PC-9 (cell line): ENCODE data around the gene TMEM272. TPM values are rescaled to one million over a fixed set of nuclear protein-coding genes. Genes with fewer than 3 reads are reported as not detected.

ENCODE experiments used
- BruUV-seq: library from RNA; stranded (reverse); fragments of 400-500 nt; replicated peaks from 2 replicates; lab custom pipeline; 2021; lab: Mats Ljungman, UMichigan
- CTCF ChIA-PET: fragments of 300-600 bp; sonication (Branson Sonifier 250); formaldehyde crosslinking; loops from one replicate; lab custom pipeline; 2022; ENCODE audit warnings: antibody characterized with exemption; lab: Charles Lee
- POLR2A ChIA-PET: fragments of 300-600 bp; sonication (Branson Sonifier 250); formaldehyde crosslinking; loops from one replicate; lab custom pipeline; 2022; ENCODE audit warnings: antibody characterized with exemption; ENCODE audit not compliant: unreplicated experiment; lab: Charles Lee
- DNase-seq, 2 experiments: peaks; one replicate each; pipeline versions ENCODE4 v3.0.0 to v3.0.0-alpha.2; 2015 to 2022; ENCODE audit warnings: mixed read lengths in 1 of 2
- H2AFZ ChIP-seq: fragments of 200-600 bp; sonication (generic); 2 replicates; pipeline ENCODE4 v1.8.1; 2017; ENCODE audit warnings: antibody characterized with exemption
- H3F3A ChIP-seq: fragments of 200-600 bp; sonication (generic); 2 replicates; pipeline ENCODE4 v1.8.1; 2017; ENCODE audit warnings: antibody characterized with exemption, mild to moderate bottlenecking, low read depth; ENCODE audit not compliant: insufficient read depth
- H3K27ac ChIP-seq: fragments of 200-600 bp; sonication (generic); 2 replicates; pipeline ENCODE4 v1.6.1; 2016; ENCODE audit warnings: mixed run types
- H3K27me3 ChIP-seq: fragments of 200-600 bp; sonication (generic); 2 replicates; pipeline ENCODE4 v1.6.1; 2016; ENCODE audit warnings: low read depth, mixed run types; ENCODE audit not compliant: insufficient read depth
- H3K36me3 ChIP-seq: fragments of 200-600 bp; sonication (generic); 2 replicates; pipeline ENCODE4 v1.6.1; 2016; ENCODE audit warnings: low read depth, mixed run types
- H3K4me1 ChIP-seq: fragments of 200-600 bp; sonication (generic); replicated peaks from 2 replicates; pipeline ENCODE4 v1.6.1; 2016; ENCODE audit warnings: mixed run types; ENCODE audit not compliant: insufficient read depth
- H3K4me2 ChIP-seq: fragments of 200-600 bp; sonication (generic); 2 replicates; pipeline ENCODE4 v1.6.1; 2017; ENCODE audit warnings: mixed run types
- H3K4me3 ChIP-seq: fragments of 200-600 bp; sonication (generic); 2 replicates; pipeline ENCODE4 v1.6.1; 2016; ENCODE audit warnings: mixed run types
- H3K79me2 ChIP-seq: fragments of 200-600 bp; sonication (generic); 2 replicates; pipeline ENCODE4 v1.6.1; 2017; ENCODE audit warnings: low read depth, mixed run types
- H3K9me2 ChIP-seq: fragments of 200-600 bp; sonication (generic); 2 replicates; pipeline ENCODE4 v1.8.1; 2017; ENCODE audit warnings: mild to moderate bottlenecking; ENCODE audit not compliant: insufficient read depth
- H3K9me3 ChIP-seq: fragments of 200-600 bp; sonication (generic); 2 replicates; pipeline ENCODE4 v1.8.1; 2016; ENCODE audit warnings: low read depth; ENCODE audit not compliant: insufficient read depth
- H4K20me1 ChIP-seq: fragments of 200-600 bp; sonication (generic); 2 replicates; pipeline ENCODE4 v1.8.1; 2017; ENCODE audit not compliant: insufficient read depth
- EZH2 ChIP-seq: fragments of 200-600 bp; sonication (generic); IDR thresholded peaks from 2 replicates; pipeline ENCODE4 v1.8.0; 2017; ENCODE audit warnings: antibody characterized with exemption, low read depth
- intact Hi-C: fragments of 100-400 bp; cut with micrococcal nuclease; formaldehyde crosslinking; loops from one replicate; pipeline ENCODE4 v1.10.0; 2022; ENCODE audit not compliant: unreplicated experiment
- total RNA-seq: library from RNA; stranded (reverse); gene quantifications from 2 replicates; pipeline ENCODE4 v1.2.3, GENCODE V29; 2021
- TF ChIP-seq, protein P1 (sequence below): fragments of 200-600 bp; sonication (generic); conservative IDR thresholded peaks from 2 replicates; pipeline ENCODE4 v1.6.1; 2017; ENCODE audit warnings: mixed run types, antibody characterized with exemption, mild to moderate bottlenecking, moderate library complexity

The TMEM272 gene
- total RNA-seq, 1 experiment from 2014 or later, result not detected

DNA sequence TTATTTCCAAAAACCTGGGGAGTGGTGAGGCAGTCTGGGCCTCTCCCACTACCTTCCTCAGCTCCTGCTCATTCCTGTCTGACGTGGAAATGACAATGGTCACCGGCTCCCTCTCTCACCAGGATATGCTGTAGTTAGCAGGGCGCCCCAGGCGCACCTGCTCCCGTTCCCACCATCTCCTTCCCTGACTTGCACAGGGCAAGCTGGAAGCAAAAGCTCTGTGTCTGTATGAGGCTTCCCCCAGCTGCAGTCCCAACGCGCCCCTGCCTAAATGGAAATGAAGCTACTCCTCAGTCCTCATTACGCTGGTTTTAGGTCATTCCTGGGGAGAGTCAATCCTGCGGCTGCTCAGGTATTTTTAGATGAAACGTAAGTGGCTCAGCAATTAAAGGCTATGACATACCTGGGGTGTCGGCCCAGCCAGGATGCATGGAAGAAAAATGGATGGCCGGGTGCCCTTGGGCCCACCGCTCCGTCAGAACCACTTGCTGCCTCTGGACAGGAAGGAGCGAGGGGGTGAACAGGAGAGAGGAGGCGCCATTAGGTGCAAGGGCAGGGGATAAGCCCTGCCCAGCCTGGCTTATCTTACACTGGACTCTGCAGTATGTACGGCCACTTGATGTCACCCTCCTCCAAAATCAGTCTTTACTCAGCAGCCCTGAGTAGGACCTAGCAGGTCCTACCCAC is 73.4 kb downstream of the TMEM272 start:
- Histone ChIP-seq H3K4me2 (no peak overlapping the region), H3K4me1 (no peaks in the 10 kb centered on the region), H3K27ac (no peak overlapping the region), H3K79me2 (no peaks in the 10 kb centered on the region), H3F3A (no peaks in the 10 kb centered on the region), H2AFZ (no peak overlapping the region), H3K9me2 (no peaks in the 10 kb centered on the region), H3K4me3 (no peak overlapping the region), H3K9me3 (no peaks in the 10 kb centered on the region), H3K36me3 (no peaks in the 10 kb centered on the region), H3K27me3 (no peaks in the 10 kb centered on the region), H4K20me1 (no peaks in the 10 kb centered on the region)
- BruUV-seq, result no TSS peak
- ChIA-PET CTCF (no interaction called here), POLR2A (no interaction called here)
- TF ChIP-seq, protein P1, sequence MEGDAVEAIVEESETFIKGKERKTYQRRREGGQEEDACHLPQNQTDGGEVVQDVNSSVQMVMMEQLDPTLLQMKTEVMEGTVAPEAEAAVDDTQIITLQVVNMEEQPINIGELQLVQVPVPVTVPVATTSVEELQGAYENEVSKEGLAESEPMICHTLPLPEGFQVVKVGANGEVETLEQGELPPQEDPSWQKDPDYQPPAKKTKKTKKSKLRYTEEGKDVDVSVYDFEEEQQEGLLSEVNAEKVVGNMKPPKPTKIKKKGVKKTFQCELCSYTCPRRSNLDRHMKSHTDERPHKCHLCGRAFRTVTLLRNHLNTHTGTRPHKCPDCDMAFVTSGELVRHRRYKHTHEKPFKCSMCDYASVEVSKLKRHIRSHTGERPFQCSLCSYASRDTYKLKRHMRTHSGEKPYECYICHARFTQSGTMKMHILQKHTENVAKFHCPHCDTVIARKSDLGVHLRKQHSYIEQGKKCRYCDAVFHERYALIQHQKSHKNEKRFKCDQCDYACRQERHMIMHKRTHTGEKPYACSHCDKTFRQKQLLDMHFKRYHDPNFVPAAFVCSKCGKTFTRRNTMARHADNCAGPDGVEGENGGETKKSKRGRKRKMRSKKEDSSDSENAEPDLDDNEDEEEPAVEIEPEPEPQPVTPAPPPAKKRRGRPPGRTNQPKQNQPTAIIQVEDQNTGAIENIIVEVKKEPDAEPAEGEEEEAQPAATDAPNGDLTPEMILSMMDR, result no peak
- no peak for TF ChIP-seq EZH2
- intact Hi-C loops, result no loop called here
- DNase-seq, result no peak

DNA sequence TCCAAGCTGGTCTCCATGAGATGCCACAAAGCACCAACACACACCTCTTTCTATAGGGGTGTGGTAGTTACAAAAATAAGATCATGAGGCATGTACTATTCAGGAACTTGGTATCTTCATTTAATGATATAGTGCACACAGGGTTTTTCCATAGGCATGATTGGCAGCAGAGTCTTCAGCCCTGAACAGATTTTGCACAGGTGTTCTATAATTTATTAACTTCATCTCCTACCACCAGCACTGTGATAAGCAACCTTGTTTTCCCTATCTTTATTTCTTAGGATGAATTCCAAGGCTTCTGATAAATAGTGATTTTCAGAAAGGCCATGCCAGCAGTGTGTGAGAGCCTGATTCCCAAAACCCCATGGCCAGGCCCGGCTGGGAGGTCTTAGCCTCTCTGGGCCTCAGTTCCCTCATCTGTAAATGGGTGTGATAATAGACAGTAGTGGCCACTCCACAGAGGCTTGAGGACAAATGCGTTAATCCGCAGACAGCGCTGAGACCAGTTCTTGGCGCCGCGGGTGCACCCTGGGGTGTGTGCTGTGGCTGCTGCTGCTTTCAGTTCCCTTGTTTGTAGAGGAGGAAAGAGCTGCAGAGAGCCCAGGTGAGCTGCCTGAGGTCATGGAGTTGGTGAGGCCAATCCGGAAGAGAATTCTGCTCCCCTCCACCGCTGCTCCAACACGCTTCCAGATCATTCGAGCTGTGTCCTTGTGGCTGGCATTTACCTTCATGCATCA is 74.1 kb downstream of the TMEM272 start:
- CTCF ChIA-PET, result no interaction called here
- no TSS peak for BruUV-seq

DNA sequence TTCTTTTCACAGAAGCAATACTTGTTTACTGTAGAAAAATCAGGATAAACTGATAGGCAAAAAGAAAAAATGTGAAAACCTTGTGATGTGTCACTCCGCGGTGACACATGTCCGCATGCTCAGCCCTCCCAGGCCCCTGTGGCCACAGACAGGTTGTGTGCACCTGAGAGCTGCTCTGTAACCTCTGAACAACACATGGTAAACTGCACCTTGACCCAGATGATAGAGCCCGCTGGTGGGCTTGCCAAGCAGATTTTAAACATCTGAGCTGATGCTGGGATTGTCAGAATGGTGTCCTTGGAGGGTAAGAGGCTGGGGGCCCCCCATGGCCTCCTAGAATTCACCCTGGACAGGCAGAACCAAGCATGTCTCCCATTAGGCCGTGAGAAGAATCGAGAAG is 74.8 kb downstream of the TMEM272 start:
- ChIA-PET POLR2A (no interaction called here), CTCF (no interaction called here)
- Histone ChIP-seq H3F3A (no peaks in the 10 kb centered on the region), H3K9me2 (no peaks in the 10 kb centered on the region; the same call in 1 of the 2 replicates), H3K27ac (no peak overlapping the region), H3K4me3 (no peak overlapping the region), H3K79me2 (no peaks in the 10 kb centered on the region), H4K20me1 (no peaks in the 10 kb centered on the region), H3K27me3 (no peaks in the 10 kb centered on the region), H3K9me3 (no peaks in the 10 kb centered on the region), H2AFZ (no peak overlapping the region), H3K4me2 (no peak overlapping the region), H3K4me1 (no peaks in the 10 kb centered on the region), H3K36me3 (no peaks in the 10 kb centered on the region)
- TF ChIP-seq EZH2, result no peak
- TF ChIP-seq, protein P1, result no peak
- no peak for DNase-seq
- BruUV-seq, result no TSS peak
- intact Hi-C loops, result no loop called here

More for the DNA sequence above, 74.1 kb downstream of the TMEM272 start:
- Histone ChIP-seq H3K4me3 (no peak overlapping the region), H3K79me2 (no peaks in the 10 kb centered on the region), H3K9me2 (no peaks in the 10 kb centered on the region; the same call in 1 of the 2 replicates), H2AFZ (no peak overlapping the region), H4K20me1 (no peaks in the 10 kb centered on the region), H3K4me2 (no peak overlapping the region), H3K36me3 (no peaks in the 10 kb centered on the region), H3F3A (no peaks in the 10 kb centered on the region), H3K9me3 (no peaks in the 10 kb centered on the region), H3K27ac (no peak overlapping the region), H3K4me1 (no peaks in the 10 kb centered on the region), H3K27me3 (no peaks in the 10 kb centered on the region)
- POLR2A ChIA-PET, result no interaction called here
- DNase-seq, result no peak
- intact Hi-C loops, result no loop called here
- TF ChIP-seq, protein P1, result no peak
- no peak for TF ChIP-seq EZH2
